Measurements from ENCODE around the gene DLX5.
A peak's percentile ranks its signal among the peaks of the same experiment; 100 is the strongest.

The DLX5 gene

GRCh38 chr7:97013845-97014134 lies 10.8 kb downstream of the DLX5 start:
- POLR2A ChIA-PET, result no interaction called here
- WGBS (ENCODE audit: insufficient coverage), result no CpG with 5 or more reads among the region's 1 CpG

GRCh38 chr7:97013134-97013844 lies 11.3 kb downstream of the DLX5 start:
- H3K4me1 ChIP-seq (ENCODE audit: control extremely low read depth in 1 of 4, control insufficient read depth in 4 of 4, insufficient read depth in 4 of 4, low read length in 3 of 4), result peaks cover 0 to 8% (median 2%) of the 10 kb centered on the region in 4 experiments
- CTCF ChIA-PET, result interaction anchor here (1.1 to 2.0 kb wide), 4 partner anchors 9 to 13 kb away, joined by 4 to 9 read pairs (median 6); partner anchors contain the start of gene DLX5
- H3K27ac ChIP-seq (ENCODE audit: insufficient read depth in 1 of 2, low read depth in 1 of 2, low read length in 2 of 2, poor library complexity in 1 of 2, severe bottlenecking in 2 of 2), result no peak overlapping the region
- DNase-seq, result peak in 1 of 3 donors; percentile 2
- WGBS (ENCODE audit: insufficient coverage), result 15% methylated on average over 10 of the region's 20 CpGs
- no peaks in the 10 kb centered on the region for H3K36me3 ChIP-seq (ENCODE audit: control insufficient read depth in 4 of 4, insufficient read depth in 4 of 4, low read length in 3 of 4)
- peaks cover 57 to 100% (median 88%) of the 10 kb centered on the region in 5 experiments for H3K27me3 ChIP-seq (replicated peaks in 2 of 5; ENCODE audit: control insufficient read depth in 4 of 5, insufficient read depth in 5 of 5, low read length in 4 of 5)
- H3K4me3 ChIP-seq (ENCODE audit: control insufficient read depth in 1 of 7, extremely low read depth in 1 of 7, insufficient read depth in 4 of 7, low read depth in 2 of 7, low read length in 6 of 7), result no peak overlapping the region
- POLR2A ChIA-PET, result no interaction called here
- peaks cover 0 to 5% (median 0%) of the 10 kb centered on the region in 5 experiments for H3K9me3 ChIP-seq (ENCODE audit: control extremely low read depth in 1 of 5, control insufficient read depth in 4 of 5, insufficient read depth in 2 of 5, low read depth in 1 of 5, low read length in 4 of 5)

More at GRCh38 chr7:97013845-97014134, 10.8 kb downstream of the DLX5 start:
- Histone ChIP-seq H3K27me3 (replicated peaks in 2 of 5; ENCODE audit: control insufficient read depth in 4 of 5, insufficient read depth in 5 of 5, low read length in 4 of 5) (peaks cover 52 to 99% (median 86%) of the 10 kb centered on the region in 5 experiments), H3K4me1 (ENCODE audit: control extremely low read depth in 1 of 4, control insufficient read depth in 4 of 4, insufficient read depth in 4 of 4, low read length in 3 of 4) (peaks cover 0 to 8% (median 2%) of the 10 kb centered on the region in 4 experiments), H3K27ac (ENCODE audit: insufficient read depth in 1 of 2, low read depth in 1 of 2, low read length in 2 of 2, poor library complexity in 1 of 2, severe bottlenecking in 2 of 2) (no peak overlapping the region), H3K4me3 (ENCODE audit: control insufficient read depth in 1 of 7, extremely low read depth in 1 of 7, insufficient read depth in 4 of 7, low read depth in 2 of 7, low read length in 6 of 7) (no peak overlapping the region), H3K9me3 (ENCODE audit: control extremely low read depth in 1 of 5, control insufficient read depth in 4 of 5, insufficient read depth in 2 of 5, low read depth in 1 of 5, low read length in 4 of 5) (peaks cover 0 to 5% (median 0%) of the 10 kb centered on the region in 5 experiments), H3K36me3 (ENCODE audit: control insufficient read depth in 4 of 4, insufficient read depth in 4 of 4, low read length in 3 of 4) (no peaks in the 10 kb centered on the region)
- CTCF ChIA-PET, result interaction anchor here (1.8 kb wide), 1 partner anchor 8 kb away, joined by 5 read pairs; no protein-coding TSS in a partner anchor
- peak in 1 of 3 donors; percentile 1 for DNase-seq

- no peak overlapping the region for H3K4me3 ChIP-seq (ENCODE audit: control insufficient read depth in 1 of 7, extremely low read depth in 1 of 7, insufficient read depth in 4 of 7, low read depth in 2 of 7, low read length in 6 of 7)
- ChIA-PET CTCF (interaction anchor here (1.1 to 2.0 kb wide), 4 partner anchors 9 to 12 kb away, joined by 4 to 9 read pairs (median 6); partner anchors contain the start of gene DLX5), POLR2A (no interaction called here)
- DNase-seq, result peak in 1 of 3 donors; percentile 5
- no peaks in the 10 kb centered on the region for H3K36me3 ChIP-seq (ENCODE audit: control insufficient read depth in 4 of 4, insufficient read depth in 4 of 4, low read length in 3 of 4)
- H3K9me3 ChIP-seq (ENCODE audit: control extremely low read depth in 1 of 5, control insufficient read depth in 4 of 5, insufficient read depth in 2 of 5, low read depth in 1 of 5, low read length in 4 of 5), result peaks cover 0 to 5% (median 0%) of the 10 kb centered on the region in 5 experiments
- WGBS (ENCODE audit: insufficient coverage), result 9% methylated on average over 13 of the region's 21 CpGs
- peaks cover 62 to 100% (median 88%) of the 10 kb centered on the region in 5 experiments for H3K27me3 ChIP-seq (replicated peaks in 2 of 5; ENCODE audit: control insufficient read depth in 4 of 5, insufficient read depth in 5 of 5, low read length in 4 of 5)
- H3K27ac ChIP-seq (ENCODE audit: insufficient read depth in 1 of 2, low read depth in 1 of 2, low read length in 2 of 2, poor library complexity in 1 of 2, severe bottlenecking in 2 of 2), result no peak overlapping the region
- peaks cover 0 to 8% (median 2%) of the 10 kb centered on the region in 4 experiments for H3K4me1 ChIP-seq (ENCODE audit: control extremely low read depth in 1 of 4, control insufficient read depth in 4 of 4, insufficient read depth in 4 of 4, low read length in 3 of 4)
These were observed 12.1 kb downstream of the DLX5 start for GRCh38 chr7:97012365-97013133.

GRCh38 chr7:97011536-97012364 lies 12.9 kb downstream of the DLX5 start:
- Histone ChIP-seq H3K9me3 (ENCODE audit: control extremely low read depth in 1 of 5, control insufficient read depth in 4 of 5, insufficient read depth in 2 of 5, low read depth in 1 of 5, low read length in 4 of 5) (peaks cover 0 to 5% (median 0%) of the 10 kb centered on the region in 5 experiments), H3K4me1 (ENCODE audit: control extremely low read depth in 1 of 4, control insufficient read depth in 4 of 4, insufficient read depth in 4 of 4, low read length in 3 of 4) (peaks cover 0 to 12% (median 2%) of the 10 kb centered on the region in 4 experiments), H3K27me3 (replicated peaks in 2 of 5; ENCODE audit: control insufficient read depth in 4 of 5, insufficient read depth in 5 of 5, low read length in 4 of 5) (peaks cover 62 to 100% (median 87%) of the 10 kb centered on the region in 5 experiments), H3K36me3 (ENCODE audit: control insufficient read depth in 4 of 4, insufficient read depth in 4 of 4, low read length in 3 of 4) (no peaks in the 10 kb centered on the region), H3K27ac (ENCODE audit: insufficient read depth in 1 of 2, low read depth in 1 of 2, low read length in 2 of 2, poor library complexity in 1 of 2, severe bottlenecking in 2 of 2) (no peak overlapping the region), H3K4me3 (ENCODE audit: control insufficient read depth in 1 of 7, extremely low read depth in 1 of 7, insufficient read depth in 4 of 7, low read depth in 2 of 7, low read length in 6 of 7) (no peak overlapping the region)
- ChIA-PET CTCF (interaction anchor here (1.8 to 2.0 kb wide), 3 partner anchors 10 to 12 kb away, joined by 5 to 9 read pairs (median 6); partner anchors contain the start of gene DLX5), POLR2A (no interaction called here)
- peak in 1 of 3 donors; percentile 4 for DNase-seq
- WGBS (ENCODE audit: insufficient coverage), result 16% methylated on average over 13 of the region's 15 CpGs

- ChIA-PET POLR2A (no interaction called here), CTCF (no interaction called here)
- Histone ChIP-seq H3K9me3 (ENCODE audit: control extremely low read depth in 1 of 5, control insufficient read depth in 4 of 5, insufficient read depth in 2 of 5, low read depth in 1 of 5, low read length in 4 of 5) (peaks cover 0 to 5% (median 0%) of the 10 kb centered on the region in 5 experiments), H3K27ac (ENCODE audit: insufficient read depth in 1 of 2, low read depth in 1 of 2, low read length in 2 of 2, poor library complexity in 1 of 2, severe bottlenecking in 2 of 2) (no peak overlapping the region), H3K4me1 (ENCODE audit: control extremely low read depth in 1 of 4, control insufficient read depth in 4 of 4, insufficient read depth in 4 of 4, low read length in 3 of 4) (peaks cover 0 to 12% (median 5%) of the 10 kb centered on the region in 4 experiments), H3K27me3 (replicated peaks in 2 of 5; ENCODE audit: control insufficient read depth in 4 of 5, insufficient read depth in 5 of 5, low read length in 4 of 5) (peaks cover 62 to 100% (median 82%) of the 10 kb centered on the region in 5 experiments), H3K4me3 (ENCODE audit: control insufficient read depth in 1 of 7, extremely low read depth in 1 of 7, insufficient read depth in 4 of 7, low read depth in 2 of 7, low read length in 6 of 7) (no peak overlapping the region), H3K36me3 (ENCODE audit: control insufficient read depth in 4 of 4, insufficient read depth in 4 of 4, low read length in 3 of 4) (no peaks in the 10 kb centered on the region)
- no peak for DNase-seq
- WGBS (ENCODE audit: insufficient coverage), result 0% methylated on average over 1 of the region's 1 CpG
These were observed 13.5 kb downstream of the DLX5 start for GRCh38 chr7:97011104-97011503.

- Histone ChIP-seq H3K36me3 (ENCODE audit: control insufficient read depth in 4 of 4, insufficient read depth in 4 of 4, low read length in 3 of 4) (no peaks in the 10 kb centered on the region), H3K9me3 (ENCODE audit: control extremely low read depth in 1 of 5, control insufficient read depth in 4 of 5, insufficient read depth in 2 of 5, low read depth in 1 of 5, low read length in 4 of 5) (peaks cover 0 to 5% (median 0%) of the 10 kb centered on the region in 5 experiments), H3K4me1 (ENCODE audit: control extremely low read depth in 1 of 4, control insufficient read depth in 4 of 4, insufficient read depth in 4 of 4, low read length in 3 of 4) (peaks cover 0 to 20% (median 10%) of the 10 kb centered on the region in 4 experiments), H3K4me3 (ENCODE audit: control insufficient read depth in 1 of 7, extremely low read depth in 1 of 7, insufficient read depth in 4 of 7, low read depth in 2 of 7, low read length in 6 of 7) (no peak overlapping the region), H3K27me3 (replicated peaks in 2 of 5; ENCODE audit: control insufficient read depth in 4 of 5, insufficient read depth in 5 of 5, low read length in 4 of 5) (peaks cover 55 to 100% (median 75%) of the 10 kb centered on the region in 5 experiments), H3K27ac (ENCODE audit: insufficient read depth in 1 of 2, low read depth in 1 of 2, low read length in 2 of 2, poor library complexity in 1 of 2, severe bottlenecking in 2 of 2) (no peak overlapping the region)
- POLR2A ChIA-PET, result no interaction called here
- CTCF ChIA-PET, result interaction anchor here (1.6 kb wide), 1 partner anchor 10 kb away, joined by 7 read pairs; no protein-coding TSS in a partner anchor
- 14% methylated on average over 15 of the region's 18 CpGs for WGBS (ENCODE audit: insufficient coverage)
- no peak for DNase-seq
These were observed 14.6 kb downstream of the DLX5 start for GRCh38 chr7:97009753-97010732.

Data from common myeloid progenitor, CD34-positive (primary cell).